Stomach (tissue), 9 donors: Measurements from ENCODE around the gene CDCA7. TPM values are rescaled to one million over a fixed set of nuclear protein-coding genes. Genes with fewer than 3 reads are reported as not detected.
"Not testable (repeated sequence)": the region's sequence is repeated elsewhere in the genome, so short reads cannot be mapped to it uniquely, and the experiment has no call there.

Source experiments
- DNase-seq, 2 donors: peaks; one replicate each; pipeline versions ENCODE4 v3.0.0 to v3.0.0-alpha.2; 2013 to 2019
- H3K27ac ChIP-seq, 5 donors: fragments of 200-600 bp in 4 of 5; sonication (generic) in 4 of 5; one replicate each; pipeline ENCODE4 v1.5.1; 2013 to 2019; ENCODE audit warnings: mild to moderate bottlenecking in 1 of 5, moderate library complexity in 1 of 5
- H3K27me3 ChIP-seq, 3 donors: fragments of 200-600 bp; sonication (generic); one replicate each; pipeline ENCODE4 v1.5.1; 2017 to 2019; ENCODE audit warnings: mixed run types in 1 of 3
- H3K36me3 ChIP-seq, 4 donors: fragments of 200-600 bp; sonication (generic); 1 replicate in 3 of 4; 2 replicates in 1 of 4; pipeline ENCODE4 v1.5.1; 2016 to 2019
- H3K4me1 ChIP-seq, 4 donors: fragments of 200-600 bp; sonication (generic); one replicate each; pipeline ENCODE4 v1.5.1; 2016 to 2019
- H3K4me3 ChIP-seq, 4 donors: fragments of 200-600 bp; sonication (generic) in 3 of 4; one replicate each; pipeline ENCODE4 v1.5.1; 2016 to 2019; ENCODE audit warnings: mild to moderate bottlenecking in 1 of 4
- H3K9me3 ChIP-seq, 4 donors: fragments of 200-600 bp; sonication (generic); one replicate each; pipeline ENCODE4 v1.5.1; 2016 to 2019
- CTCF ChIP-seq, 7 experiments: fragments of 450-650 bp in 4 of 7; fragments of 200-600 bp in 3 of 7; sonication (generic) in 3 of 7; IDR thresholded peaks; one replicate each; pipeline ENCODE4 v1.5.1; 2016 to 2019; ENCODE audit warnings: antibody characterized with exemption in 7 of 7, control low read depth in 2 of 7, mild to moderate bottlenecking in 1 of 7
- EP300 ChIP-seq: sonication (generic); formaldehyde crosslinking; IDR thresholded peaks from one replicate; pipeline ENCODE4 v1.6.1; 2017; ENCODE audit warnings: antibody characterized with exemption
- POLR2A ChIP-seq, 4 donors: fragments of 450-650 bp; IDR thresholded peaks; one replicate each; pipeline ENCODE4 v1.6.1; 2016; ENCODE audit warnings: antibody characterized with exemption in 4 of 4, control low read depth in 2 of 4, mild to moderate bottlenecking in 1 of 4, moderate library complexity in 1 of 4
- POLR2AphosphoS5 ChIP-seq, 3 donors: sonication (generic); formaldehyde crosslinking; IDR thresholded peaks; one replicate each; pipeline ENCODE4 v1.6.1; 2016; ENCODE audit warnings: antibody characterized with exemption in 3 of 3
- WGBS, 5 donors: extraction: QIAGEN DNeasy Blood & Tissue Kit in 3 of 5; methylation state at CpG; one replicate each; pipeline versions ENCODE4 v1.1.5 to v1.1.7; 2013 to 2018; 5-methylcytosine and 5-hydroxymethylcytosine counted together
- intact Hi-C: fragments of 100-400 bp; cut with DNase I; formaldehyde crosslinking; loops from one replicate; pipeline ENCODE4 v1.15.1; 2023; ENCODE audit warnings: low total_unique reads
- polyA plus RNA-seq, 3 donors: library from polyadenylated mRNA; stranded (reverse); fragments of 200-250 nt; gene quantifications; one replicate each; pipeline ENCODE4 v1.2.3, GENCODE V29; 2013
- total RNA-seq, 5 donors: library from RNA; depleted of rRNA; stranded (reverse); fragments of >200 nt; gene quantifications; one replicate each; pipeline versions ENCODE4 v1.1.0 to v1.2.3, GENCODE V29; 2014 to 2016
- donor health status: healthy with polysubstance abuse.
- donor health status: Bipolar disorder and iron deficiency.
- donor health status: healthy.

CDCA7 gene
- total and polyA plus RNA-seq, 8 donors = 0.61 to 41.1 (median 8.1) TPM

GRCh38 chr2:173311844-173312606 is 42.6 kb upstream of the CDCA7 start:
- H3K27ac ChIP-seq = no peak overlapping the region
- DNase-seq = no peak

GRCh38 chr2:173323371-173323770 is 31.3 kb upstream of the CDCA7 start:
- peaks cover 3 to 55% (median 26%) of the 10 kb centered on the region in 4 donors for H3K9me3 ChIP-seq
- DNase-seq = no peak
- intact Hi-C loops = no loop called here
- H3K27me3 ChIP-seq = no peaks in the 10 kb centered on the region
- no peak overlapping the region for H3K4me3 ChIP-seq
- H3K36me3 ChIP-seq = no peaks in the 10 kb centered on the region
- WGBS, 5 donors = 90 to 93% (median 92%) methylated on average over 6 of the region's 6 CpGs
- H3K27ac ChIP-seq = no peak overlapping the region
- no peak for TF ChIP-seq EP300
- TF ChIP-seq POLR2A (IDR thresholded peaks at IDR 0.05) = no peak
- TF ChIP-seq POLR2AphosphoS5 (IDR thresholded peaks at IDR 0.05) = no peak
- TF ChIP-seq CTCF (IDR thresholded peaks at IDR 0.05) = no peak
- no peaks in the 10 kb centered on the region for H3K4me1 ChIP-seq

More at GRCh38 chr2:173311844-173312606, 42.6 kb upstream of the CDCA7 start:
- Histone ChIP-seq H3K4me3 (no peak overlapping the region), H3K27me3 (no peaks in the 10 kb centered on the region), H3K9me3 (no peaks in the 10 kb centered on the region), H3K4me1 (no peaks in the 10 kb centered on the region), H3K36me3 (no peaks in the 10 kb centered on the region)
- intact Hi-C loops = no loop called here
- WGBS, 5 donors = 82 to 90% (median 84%) methylated on average over 9 of the region's 9 CpGs
- TF ChIP-seq POLR2A (IDR thresholded peaks at IDR 0.05) = no peak
- no peak for TF ChIP-seq CTCF (IDR thresholded peaks at IDR 0.05)
- TF ChIP-seq POLR2AphosphoS5 (IDR thresholded peaks at IDR 0.05) = no peak
- no peak for TF ChIP-seq EP300

GRCh38 chr2:173326806-173327205 is 27.9 kb upstream of the CDCA7 start:
- Histone ChIP-seq H3K27ac (no peak overlapping the region), H3K4me3 (no peak overlapping the region), H3K9me3 (peaks cover 3 to 67% (median 44%) of the 10 kb centered on the region in 4 donors), H3K36me3 (no peaks in the 10 kb centered on the region), H3K4me1 (no peaks in the 10 kb centered on the region), H3K27me3 (no peaks in the 10 kb centered on the region)
- DNase-seq = no peak
- WGBS, 5 donors = 77 to 90% (median 84%) methylated on average over 1 of the region's 1 CpG
- no peak for TF ChIP-seq CTCF (IDR thresholded peaks at IDR 0.05)
- no peak for TF ChIP-seq EP300
- no peak for TF ChIP-seq POLR2AphosphoS5 (IDR thresholded peaks at IDR 0.05)
- TF ChIP-seq POLR2A (IDR thresholded peaks at IDR 0.05) = no peak
- intact Hi-C loops = no loop called here

GRCh38 chr2:173327421-173327820 is 27.3 kb upstream of the CDCA7 start:
- Histone ChIP-seq H3K36me3 (no peaks in the 10 kb centered on the region), H3K4me1 (no peaks in the 10 kb centered on the region), H3K9me3 (peaks cover 3 to 73% (median 50%) of the 10 kb centered on the region in 4 donors), H3K27me3 (no peaks in the 10 kb centered on the region), H3K4me3 (no peak overlapping the region), H3K27ac (no peak overlapping the region)
- WGBS, 5 donors = 84 to 92% (median 88%) methylated on average over 5 of the region's 5 CpGs
- intact Hi-C loops = no loop called here
- TF ChIP-seq EP300 (no peak), POLR2A (IDR thresholded peaks at IDR 0.05) (no peak), CTCF (IDR thresholded peaks at IDR 0.05) (no peak), POLR2AphosphoS5 (IDR thresholded peaks at IDR 0.05) (no peak)
- no peak for DNase-seq

GRCh38 chr2:173333003-173333402 is 21.7 kb upstream of the CDCA7 start:
- H3K36me3 ChIP-seq, H3K27me3 ChIP-seq, H3K4me1 ChIP-seq, intact Hi-C loops, H3K4me3 ChIP-seq, DNase-seq, H3K27ac ChIP-seq: not testable (repeated sequence)
- peaks cover 4 to 64% (median 38%) of the 10 kb centered on the region in 4 donors for H3K9me3 ChIP-seq
- WGBS, 5 donors = 55 to 85% (median 73%) methylated on average over 3 of the region's 3 CpGs
